SJSA1 (cell line): ENCODE data around the gene GTPBP10. TPM values are rescaled to one million over a fixed set of nuclear protein-coding genes. Genes with fewer than 3 reads are reported as not detected.
A peak's percentile ranks its signal among the peaks of the same experiment; 100 is the strongest.
"Not testable (repeated sequence)": the region's sequence is repeated elsewhere in the genome, so short reads cannot be mapped to it uniquely, and the experiment has no call there.

ENCODE experiments used
- DNase-seq, 2 experiments: peaks; one replicate each; pipeline ENCODE4 v3.0.0-alpha.2; 2015 to 2020; ENCODE audit warnings: low spot score in 2 of 2, low read depth in 1 of 2
- H3K27ac ChIP-seq: fragments of 250-450 bp; sonication (Bioruptor Pico); 2 replicates; pipeline ENCODE4 v1.5.1; 2020; ENCODE audit warnings: mild to moderate bottlenecking, moderate library complexity
- H3K27me3 ChIP-seq: fragments of 250-450 bp; sonication (Bioruptor Pico); replicated peaks from 2 replicates; pipeline ENCODE4 v1.5.1; 2020; ENCODE audit warnings: mild to moderate bottlenecking, moderate library complexity
- H3K36me3 ChIP-seq: fragments of 250-450 bp; sonication (Bioruptor Pico); 2 replicates; pipeline ENCODE4 v1.5.1; 2020; ENCODE audit warnings: mild to moderate bottlenecking
- H3K4me1 ChIP-seq: fragments of 250-450 bp; sonication (Bioruptor Pico); replicated peaks from 2 replicates; pipeline ENCODE4 v1.6.1; 2021; ENCODE audit warnings: mild to moderate bottlenecking
- H3K4me3 ChIP-seq: fragments of 250-450 bp; sonication (Bioruptor Pico); 2 replicates; pipeline ENCODE4 v1.5.1; 2020; ENCODE audit warnings: mild to moderate bottlenecking
- H3K9me3 ChIP-seq: fragments of 250-450 bp; sonication (Bioruptor Pico); replicated peaks from 2 replicates; pipeline ENCODE4 v1.5.1; 2020; ENCODE audit warnings: mild to moderate bottlenecking
- total RNA-seq: library from RNA; depleted of rRNA; stranded (reverse); fragments of >200 nt; shearing (Covaris generic); gene quantifications from 2 replicates; pipeline ENCODE4 v1.2.3, GENCODE V29; 2014

GTPBP10 gene
- total RNA-seq, 1 experiment from 2014 or later: 15.2 TPM

- H3K4me3 ChIP-seq, H3K9me3 ChIP-seq, H3K27me3 ChIP-seq, H3K36me3 ChIP-seq, H3K4me1 ChIP-seq, H3K27ac ChIP-seq, DNase-seq: not testable (repeated sequence)
Measured at GRCh38 chr7:90334926-90335325, 11.6 kb upstream of the GTPBP10 start.

DNA sequence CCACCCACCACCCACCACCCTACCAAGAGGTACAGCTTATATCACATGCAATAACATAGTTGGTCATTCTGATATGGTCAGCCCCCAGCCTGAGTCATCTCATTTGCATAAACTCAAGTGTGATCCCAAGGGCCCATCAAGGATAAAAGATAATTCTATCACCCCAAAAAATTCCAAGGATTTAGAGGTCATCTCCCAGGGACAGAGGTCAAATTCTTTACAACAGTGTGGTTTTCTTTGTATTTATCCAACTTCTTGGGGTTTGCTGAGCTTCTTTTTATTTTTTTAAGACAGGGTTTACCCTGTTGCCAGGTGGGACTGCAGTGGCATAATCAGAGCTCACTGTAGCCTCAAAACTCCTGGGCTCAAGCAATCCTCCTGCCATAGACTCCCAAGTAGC lies 9.4 kb upstream of the GTPBP10 start:
- no peak for DNase-seq

GRCh38 chr7:90345016-90345415 lies 1.5 kb upstream of the GTPBP10 start:
- H3K27ac ChIP-seq: no peak overlapping the region
- H3K27me3 ChIP-seq: no peaks in the 10 kb centered on the region
- no peak overlapping the region for H3K4me3 ChIP-seq

More for the DNA sequence above, 9.4 kb upstream of the GTPBP10 start:
- no peaks in the 10 kb centered on the region for H3K36me3 ChIP-seq
- no peak overlapping the region for H3K4me3 ChIP-seq
- H3K9me3 ChIP-seq: no peaks in the 10 kb centered on the region
- H3K27ac ChIP-seq: no peak overlapping the region
- H3K4me1 ChIP-seq: no peaks in the 10 kb centered on the region
- H3K27me3 ChIP-seq: no peaks in the 10 kb centered on the region; the same call in 1 of the 2 replicates

GRCh38 chr7:90345595-90346335 lies 751 bp upstream of the GTPBP10 start:
- peak in 1 of 2 experiments; percentile 7 for DNase-seq
- Histone ChIP-seq H3K36me3 (no peaks in the 10 kb centered on the region), H3K4me1 (peaks cover 8% of the 10 kb centered on the region)

More at GRCh38 chr7:90345016-90345415, 1.5 kb upstream of the GTPBP10 start:
- Histone ChIP-seq H3K4me1 (peaks cover 8% of the 10 kb centered on the region), H3K9me3 (no peaks in the 10 kb centered on the region), H3K36me3 (no peaks in the 10 kb centered on the region)
- no peak for DNase-seq

GRCh38 chr7:90347759-90348158 lies 1.2 kb downstream of the GTPBP10 start:
- no peak overlapping the region for H3K27ac ChIP-seq
- H3K4me1 ChIP-seq: peaks cover 8% of the 10 kb centered on the region
- no peaks in the 10 kb centered on the region for H3K9me3 ChIP-seq
- no peaks in the 10 kb centered on the region for H3K36me3 ChIP-seq
- H3K27me3 ChIP-seq: no peaks in the 10 kb centered on the region
- no peak for DNase-seq
- no peak overlapping the region for H3K4me3 ChIP-seq

More at GRCh38 chr7:90345595-90346335, 751 bp upstream of the GTPBP10 start:
- Histone ChIP-seq H3K9me3 (no peaks in the 10 kb centered on the region), H3K27me3 (no peaks in the 10 kb centered on the region), H3K27ac (peak overlapping the region; percentile 74), H3K4me3 (peak overlapping the region; percentile 69)

GRCh38 chr7:90349305-90349704 lies 2.8 kb downstream of the GTPBP10 start:
- Histone ChIP-seq H3K27ac (no peak overlapping the region), H3K9me3 (no peaks in the 10 kb centered on the region), H3K4me1 (peaks cover 8% of the 10 kb centered on the region), H3K36me3 (peaks cover 9% of the 10 kb centered on the region; the same call in 1 of the 2 replicates), H3K4me3 (no peak overlapping the region), H3K27me3 (no peaks in the 10 kb centered on the region)
- no peak for DNase-seq

GRCh38 chr7:90350032-90350431 lies 3.5 kb downstream of the GTPBP10 start:
- not testable (repeated sequence) for H3K4me3 ChIP-seq, H3K27ac ChIP-seq, H3K4me1 ChIP-seq, H3K27me3 ChIP-seq, H3K9me3 ChIP-seq, DNase-seq
- peaks cover 12% of the 10 kb centered on the region; the same call in 1 of the 2 replicates for H3K36me3 ChIP-seq

GRCh38 chr7:90351987-90352386 lies 5.5 kb downstream of the GTPBP10 start:
- H3K4me1 ChIP-seq: peaks cover 4% of the 10 kb centered on the region; the same call in 1 of the 2 replicates
- H3K27ac ChIP-seq: no peak overlapping the region
- no peaks in the 10 kb centered on the region for H3K9me3 ChIP-seq
- H3K4me3 ChIP-seq: no peak overlapping the region
- H3K36me3 ChIP-seq: peaks cover 29% of the 10 kb centered on the region
- DNase-seq: no peak
- H3K27me3 ChIP-seq: no peaks in the 10 kb centered on the region

DNA sequence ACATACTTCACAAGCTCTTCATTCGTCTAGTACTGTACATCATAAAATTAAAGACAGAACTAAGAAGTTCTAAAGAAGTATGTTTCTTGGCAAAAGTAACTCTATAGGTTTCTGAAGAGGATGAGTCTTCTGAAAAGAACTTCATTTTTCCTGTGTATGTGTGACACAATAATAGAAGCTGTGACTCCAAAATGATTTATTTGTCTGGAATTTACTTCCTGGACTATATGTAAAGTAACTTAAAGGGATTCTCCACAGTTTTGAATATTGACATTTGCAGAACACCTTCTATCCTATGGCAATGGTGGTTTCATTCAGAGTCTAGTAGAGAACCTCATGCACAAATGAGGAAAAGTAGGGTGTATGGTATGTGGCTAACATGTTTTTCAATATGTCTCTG lies 36.9 kb downstream of the GTPBP10 start:
- DNase-seq: peak in 1 of 2 experiments; percentile 6
- peaks cover 22% of the 10 kb centered on the region for H3K4me1 ChIP-seq
- H3K9me3 ChIP-seq: no peaks in the 10 kb centered on the region
- H3K27ac ChIP-seq: peak overlapping the region; percentile 60
- no peak overlapping the region for H3K4me3 ChIP-seq
- peaks cover 50% of the 10 kb centered on the region for H3K36me3 ChIP-seq
- H3K27me3 ChIP-seq: no peaks in the 10 kb centered on the region

GRCh38 chr7:90383861-90384260 lies 37.3 kb downstream of the GTPBP10 start:
- Histone ChIP-seq H3K4me1 (peaks cover 22% of the 10 kb centered on the region), H3K27ac (peak overlapping the region; percentile 60), H3K4me3 (no peak overlapping the region), H3K9me3 (no peaks in the 10 kb centered on the region), H3K36me3 (peaks cover 49% of the 10 kb centered on the region), H3K27me3 (no peaks in the 10 kb centered on the region)
- peak in 1 of 2 experiments; percentile 6 for DNase-seq

- H3K4me3 ChIP-seq: no peak overlapping the region
- H3K9me3 ChIP-seq: no peaks in the 10 kb centered on the region
- H3K27ac ChIP-seq: peak overlapping the region; percentile 60
- DNase-seq: no peak
- no peaks in the 10 kb centered on the region for H3K27me3 ChIP-seq
- H3K4me1 ChIP-seq: peaks cover 22% of the 10 kb centered on the region
- peaks cover 43% of the 10 kb centered on the region for H3K36me3 ChIP-seq
Measured at GRCh38 chr7:90384433-90384832, 37.9 kb downstream of the GTPBP10 start.

- H3K4me3 ChIP-seq: no peak overlapping the region
- no peaks in the 10 kb centered on the region for H3K9me3 ChIP-seq
- peaks cover 20% of the 10 kb centered on the region for H3K36me3 ChIP-seq
- no peaks in the 10 kb centered on the region for H3K27me3 ChIP-seq
- H3K4me1 ChIP-seq: peaks cover 19% of the 10 kb centered on the region
- DNase-seq: no peak
- H3K27ac ChIP-seq: no peak overlapping the region
Measured at GRCh38 chr7:90387470-90388240, 41.1 kb downstream of the GTPBP10 start.

DNA sequence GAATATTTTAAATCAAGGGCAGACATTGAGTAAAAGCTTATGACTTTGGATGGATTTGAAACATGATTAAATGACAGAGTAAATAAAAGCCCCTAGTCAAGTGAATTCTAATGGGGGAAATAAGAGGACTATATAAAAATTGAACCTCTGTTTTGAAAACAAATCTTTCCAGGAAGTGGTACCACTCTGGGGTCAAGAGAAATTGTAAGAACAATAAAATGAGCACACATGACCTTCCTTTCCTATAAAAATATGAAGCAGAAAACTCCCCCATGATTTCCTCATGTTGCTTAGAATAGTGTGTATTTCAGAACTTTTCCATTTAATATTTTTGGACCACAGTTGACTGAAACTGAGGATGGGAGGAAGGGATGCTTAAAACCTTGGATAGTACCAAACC lies 44.4 kb downstream of the GTPBP10 start:
- no peak for DNase-seq
- Histone ChIP-seq H3K4me3 (no peak overlapping the region), H3K4me1 (no peaks in the 10 kb centered on the region), H3K36me3 (no peaks in the 10 kb centered on the region), H3K27ac (no peak overlapping the region), H3K9me3 (no peaks in the 10 kb centered on the region), H3K27me3 (no peaks in the 10 kb centered on the region)

GRCh38 chr7:90391488-90391887 lies 45.0 kb downstream of the GTPBP10 start:
- no peaks in the 10 kb centered on the region for H3K36me3 ChIP-seq
- H3K4me1 ChIP-seq: no peaks in the 10 kb centered on the region
- no peaks in the 10 kb centered on the region for H3K9me3 ChIP-seq
- no peaks in the 10 kb centered on the region for H3K27me3 ChIP-seq
- H3K27ac ChIP-seq: no peak overlapping the region
- H3K4me3 ChIP-seq: no peak overlapping the region
- DNase-seq: no peak
